Panc1 (cell line): ENCODE results near the gene ADSL. TPM values are rescaled to one million over a fixed set of nuclear protein-coding genes. Genes with fewer than 3 reads are reported as not detected.

ENCODE experiments used
- ATAC-seq: fragments of 200-7000 bp; cut with Tn5 transposase; 2 replicates; pipeline ENCODE4 v1.9.1; 2020; ENCODE audit warnings: mild to moderate bottlenecking, moderate library complexity
- BruUV-seq: library from RNA; stranded (reverse); fragments of 400-500 nt; replicated peaks from 2 replicates; lab custom pipeline; 2021; lab: Mats Ljungman, UMichigan
- CTCF ChIA-PET: fragments of 300-600 bp; sonication (Branson Sonifier 250); formaldehyde crosslinking; loops from one replicate; lab custom pipeline; 2022; ENCODE audit warnings: antibody characterized with exemption; lab: Charles Lee
- POLR2A ChIA-PET: fragments of 300-600 bp; sonication (Branson Sonifier 250); formaldehyde crosslinking; loops from one replicate; lab custom pipeline; 2022; ENCODE audit warnings: antibody characterized with exemption; lab: Charles Lee
- DNase-seq: peaks from one replicate; pipeline ENCODE4 v3.0.0-alpha.2; 2010; ENCODE audit warnings: low read depth, low spot score
- H3K27ac ChIP-seq: 2 replicates; pipeline ENCODE4 v1.5.1; 2011; ENCODE audit warnings: mild to moderate bottlenecking, low read length, inconsistent platforms
- H3K27me3 ChIP-seq: fragments of 200-500 bp; sonication (Bioruptor generic); 2 replicates; pipeline ENCODE4 v1.6.0; 2014; ENCODE audit warnings: low read length, inconsistent platforms; ENCODE audit not compliant: control insufficient read depth, insufficient read depth
- H3K36me3 ChIP-seq: fragments of 200-500 bp; sonication (Bioruptor generic); 2 replicates; pipeline ENCODE4 v1.5.1; 2014; ENCODE audit warnings: inconsistent platforms, mild to moderate bottlenecking, low read length, moderate library complexity; ENCODE audit not compliant: control insufficient read depth, insufficient read depth
- H3K4me1 ChIP-seq: 2 replicates; pipeline ENCODE4 v1.5.1; 2011; ENCODE audit warnings: inconsistent platforms, mild to moderate bottlenecking, low read length, moderate library complexity; ENCODE audit not compliant: control insufficient read depth, insufficient read depth
- H3K4me3 ChIP-seq, 2 experiments: 2 replicates each; pipeline ENCODE4 v1.5.1; 2011 to 2012; ENCODE audit warnings: low read depth in 2 of 2, low read length in 2 of 2, mild to moderate bottlenecking in 2 of 2, inconsistent platforms in 1 of 2, moderate library complexity in 1 of 2
- H3K9me3 ChIP-seq: fragments of 200-500 bp; sonication (Bioruptor generic); 2 replicates; pipeline ENCODE4 v1.5.1; 2014; ENCODE audit warnings: low read depth, mild to moderate bottlenecking, inconsistent platforms, low read length, moderate library complexity; ENCODE audit not compliant: control insufficient read depth, insufficient read depth
- POLR2AphosphoS5 ChIP-seq: IDR thresholded peaks from 2 replicates; pipeline ENCODE4 v1.6.1; 2012; ENCODE audit warnings: mild to moderate bottlenecking, low read depth, low read length, moderate library complexity
- REST ChIP-seq, 2 experiments: IDR thresholded peaks; 2 replicates each; pipeline ENCODE4 v1.6.1; 2011 to 2012; ENCODE audit warnings: low read depth in 2 of 2, control low read depth in 1 of 2, low read length in 1 of 2, mild to moderate bottlenecking in 1 of 2, moderate library complexity in 1 of 2; ENCODE audit not compliant: insufficient read depth in 1 of 2
- SIN3A ChIP-seq: IDR thresholded peaks from 2 replicates; pipeline ENCODE4 v1.6.1; 2012; ENCODE audit warnings: low read depth, mild to moderate bottlenecking, low read length, moderate library complexity, borderline replicate concordance; ENCODE audit not compliant: insufficient read depth
- TCF7L2 ChIP-seq: IDR thresholded peaks from 2 replicates; pipeline ENCODE4 v1.6.1; 2011; ENCODE audit warnings: mild to moderate bottlenecking, low read depth, low read length, inconsistent platforms
- in situ Hi-C: cut with HindIII; loops from 2 replicates; pipeline ENCODE4 v1.10.0; 2016; ENCODE audit warnings: low sequenced_read_pairs, low pct_unique_long_range_greater_than_20kb
- intact Hi-C: fragments of 100-400 bp; cut with micrococcal nuclease; formaldehyde crosslinking; loops from one replicate; pipeline ENCODE4 v1.10.0; 2022; ENCODE audit not compliant: unreplicated experiment
- total RNA-seq: library from RNA; stranded (reverse); gene quantifications from one replicate; pipeline ENCODE4 v1.2.1, GENCODE V29; 2021; ENCODE audit not compliant: unreplicated experiment
- TF ChIP-seq, protein P1 (sequence below): fragments of 450-650 bp; IDR thresholded peaks from 2 replicates; pipeline ENCODE4 v1.5.1; 2017; ENCODE audit warnings: mild to moderate bottlenecking

Gene ADSL
- total RNA-seq, 1 experiment from 2014 or later: 107 TPM

DNA sequence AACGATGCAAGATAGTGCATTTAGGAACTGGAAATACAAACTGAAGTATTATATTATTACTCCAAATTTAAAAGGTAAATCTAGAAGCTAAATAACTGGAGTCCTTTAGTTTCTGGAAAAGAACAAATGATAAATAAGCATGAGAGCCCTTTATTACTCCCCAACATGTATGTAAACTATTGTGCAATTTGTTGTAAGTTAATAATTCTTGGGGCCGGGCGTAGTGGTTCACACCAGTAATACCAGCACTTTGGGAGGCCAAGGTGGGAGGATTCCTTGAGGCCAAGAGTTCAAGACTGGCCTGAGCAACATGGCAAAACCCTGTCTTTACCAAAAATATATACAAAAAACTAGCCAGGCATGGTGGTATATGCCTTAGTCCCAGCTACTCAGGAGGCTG, 35.2 kb downstream of the ADSL start:
- BruUV-seq: no TSS peak
- TF ChIP-seq REST (IDR thresholded peaks at IDR 0.05; ENCODE audit: insufficient read depth in 1 of 2, low read depth in 2 of 2, low read length in 1 of 2): no peak
- TF ChIP-seq, protein P1, sequence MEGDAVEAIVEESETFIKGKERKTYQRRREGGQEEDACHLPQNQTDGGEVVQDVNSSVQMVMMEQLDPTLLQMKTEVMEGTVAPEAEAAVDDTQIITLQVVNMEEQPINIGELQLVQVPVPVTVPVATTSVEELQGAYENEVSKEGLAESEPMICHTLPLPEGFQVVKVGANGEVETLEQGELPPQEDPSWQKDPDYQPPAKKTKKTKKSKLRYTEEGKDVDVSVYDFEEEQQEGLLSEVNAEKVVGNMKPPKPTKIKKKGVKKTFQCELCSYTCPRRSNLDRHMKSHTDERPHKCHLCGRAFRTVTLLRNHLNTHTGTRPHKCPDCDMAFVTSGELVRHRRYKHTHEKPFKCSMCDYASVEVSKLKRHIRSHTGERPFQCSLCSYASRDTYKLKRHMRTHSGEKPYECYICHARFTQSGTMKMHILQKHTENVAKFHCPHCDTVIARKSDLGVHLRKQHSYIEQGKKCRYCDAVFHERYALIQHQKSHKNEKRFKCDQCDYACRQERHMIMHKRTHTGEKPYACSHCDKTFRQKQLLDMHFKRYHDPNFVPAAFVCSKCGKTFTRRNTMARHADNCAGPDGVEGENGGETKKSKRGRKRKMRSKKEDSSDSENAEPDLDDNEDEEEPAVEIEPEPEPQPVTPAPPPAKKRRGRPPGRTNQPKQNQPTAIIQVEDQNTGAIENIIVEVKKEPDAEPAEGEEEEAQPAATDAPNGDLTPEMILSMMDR: no peak
- no peak for TF ChIP-seq POLR2AphosphoS5
- no peak for TF ChIP-seq SIN3A
- TF ChIP-seq TCF7L2: no peak
- no peaks in the 10 kb centered on the region for H3K36me3 ChIP-seq
- DNase-seq: no peak
- H3K27ac ChIP-seq: no peak overlapping the region
- CTCF ChIA-PET: no interaction called here
- no peaks in the 10 kb centered on the region for H3K4me1 ChIP-seq
- intact Hi-C loops: no loop called here
- no peaks in the 10 kb centered on the region for H3K27me3 ChIP-seq
- POLR2A ChIA-PET: no interaction called here
- no peaks in the 10 kb centered on the region for H3K9me3 ChIP-seq
- no peak overlapping the region for H3K4me3 ChIP-seq
- ATAC-seq: no peak
- in situ Hi-C loops: no loop called here

GRCh38 chr22:40383905-40384304, 37.6 kb downstream of the ADSL start:
- Histone ChIP-seq H3K4me3 (no peak overlapping the region), H3K9me3 (no peaks in the 10 kb centered on the region), H3K4me1 (no peaks in the 10 kb centered on the region), H3K36me3 (no peaks in the 10 kb centered on the region), H3K27ac (no peak overlapping the region), H3K27me3 (no peaks in the 10 kb centered on the region)
- BruUV-seq: no TSS peak
- in situ Hi-C loops: no loop called here
- DNase-seq (no peak), ATAC-seq (no peak)
- intact Hi-C loops: no loop called here
- POLR2A ChIA-PET: interaction anchor here (0.6 kb wide), 1 partner anchor 17 kb away, joined by 3 read pairs; no protein-coding TSS in a partner anchor
- CTCF ChIA-PET: interaction anchor here (0.7 kb wide), 1 partner anchor 17 kb away, joined by 3 read pairs; no protein-coding TSS in a partner anchor
- TF ChIP-seq POLR2AphosphoS5: no peak
- TF ChIP-seq, protein P1: no peak
- no peak for TF ChIP-seq TCF7L2
- TF ChIP-seq REST (IDR thresholded peaks at IDR 0.05; ENCODE audit: insufficient read depth in 1 of 2, low read depth in 2 of 2, low read length in 1 of 2): no peak
